HG02759 (cell line): ENCODE data around the gene TM4SF1.
A peak's percentile ranks its signal among the peaks of the same experiment; 100 is the strongest.
"Not testable (repeated sequence)": the region's sequence is repeated elsewhere in the genome, so short reads cannot be mapped to it uniquely, and the experiment has no call there.

ENCODE experiments used
- ATAC-seq: cut with Tn5 transposase; IDR thresholded peaks from one replicate; pipeline ENCODE4 v1.9.1; 2021; ENCODE audit warnings: mild to moderate bottlenecking, moderate library complexity; ENCODE audit not compliant: unreplicated experiment

Gene TM4SF1

DNA sequence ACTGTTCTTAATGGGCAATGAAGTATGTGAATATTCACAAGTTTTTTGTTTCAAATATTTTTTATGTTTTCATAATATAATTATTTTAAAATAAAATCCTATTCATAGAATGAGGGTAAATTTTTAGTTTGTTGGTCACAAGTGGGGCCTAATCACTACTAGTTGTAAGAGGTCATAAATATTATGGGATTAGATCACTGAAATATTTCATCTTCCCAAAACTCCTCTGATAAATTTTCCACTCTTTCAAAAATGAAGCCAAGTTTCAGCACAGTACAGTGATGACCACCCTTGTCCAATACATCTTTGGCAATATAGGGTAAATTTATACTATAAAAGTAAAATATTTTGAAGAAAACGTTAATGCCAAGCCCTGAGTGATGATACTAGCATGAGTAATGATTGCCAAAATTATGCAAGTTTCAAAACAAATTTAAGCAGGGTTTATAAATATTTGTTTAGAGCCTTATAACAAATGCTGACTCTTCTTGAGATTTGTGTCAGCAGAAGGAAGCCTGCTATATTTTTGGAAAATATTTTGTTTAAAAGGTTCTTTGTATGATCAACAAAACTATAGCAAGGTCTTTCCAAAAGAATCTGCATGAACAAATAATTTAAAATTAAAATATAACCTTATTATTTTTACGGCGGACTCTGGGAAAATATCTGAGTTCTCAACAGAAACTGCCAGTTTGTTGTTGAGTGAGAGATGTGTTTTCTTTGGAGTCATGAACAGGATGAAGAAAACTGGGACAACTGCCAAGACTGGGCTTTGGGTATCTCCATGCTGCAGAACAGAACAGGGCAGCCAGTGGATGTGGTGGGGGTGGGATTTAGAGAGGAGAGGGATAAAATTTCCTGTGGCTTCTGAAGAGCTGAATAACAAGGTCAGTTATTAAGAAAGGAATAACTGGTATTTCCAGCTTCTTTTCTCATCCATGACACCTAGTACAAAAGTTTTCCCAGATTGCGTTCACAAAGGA, 17.9 kb upstream of the TM4SF1 start:
- ATAC-seq: no peak

- ATAC-seq: peak; percentile 80
These were observed 16.1 kb upstream of the TM4SF1 start for GRCh38 chr3:149393345-149394160.

DNA sequence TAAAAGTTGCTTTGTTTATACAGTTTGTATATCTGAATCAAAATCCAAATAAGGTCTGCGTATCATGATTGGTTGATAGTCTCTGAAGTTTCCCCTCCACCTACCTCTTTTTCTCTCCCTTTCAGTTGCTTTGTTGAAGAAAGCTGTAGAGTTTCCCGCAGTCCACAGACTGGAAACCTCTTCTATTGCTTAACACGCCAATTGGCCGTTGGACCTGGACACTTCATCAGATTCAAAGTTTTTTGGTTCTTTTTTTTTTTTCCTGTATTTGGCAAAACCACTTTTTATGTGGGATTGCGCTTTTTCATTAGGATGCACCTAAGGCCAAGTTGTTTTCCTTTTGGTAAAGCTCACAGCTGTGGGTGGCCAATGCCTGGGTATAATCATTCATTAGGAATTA, 14.5 kb upstream of the TM4SF1 start:
- no peak for ATAC-seq

- no peak for ATAC-seq
These were observed 13.3 kb upstream of the TM4SF1 start for GRCh38 chr3:149390772-149391212.

DNA sequence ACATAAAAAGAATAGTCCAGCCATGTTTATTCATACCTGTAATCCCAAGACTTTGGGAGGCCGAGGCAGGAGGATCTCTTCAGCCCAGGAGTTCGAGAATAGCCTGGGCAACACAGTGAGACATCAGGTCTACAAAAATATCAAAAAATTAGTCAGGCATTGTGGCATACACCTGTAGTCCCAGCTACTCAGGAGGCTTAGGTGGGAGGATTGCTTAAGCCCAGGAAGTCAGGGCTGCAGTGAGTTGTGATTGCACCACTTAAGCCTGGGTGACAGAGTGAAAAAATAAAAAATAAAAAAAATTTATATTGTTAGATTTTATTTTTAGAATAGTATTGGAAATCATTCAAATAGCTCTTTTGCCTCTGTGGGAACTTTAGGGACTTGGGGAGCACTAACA, 12.8 kb upstream of the TM4SF1 start:
- ATAC-seq: no peak

GRCh38 chr3:149388531-149389417, 11.3 kb upstream of the TM4SF1 start:
- no peak for ATAC-seq

- ATAC-seq: no peak
These were observed 10.6 kb upstream of the TM4SF1 start for GRCh38 chr3:149388001-149388440.

DNA sequence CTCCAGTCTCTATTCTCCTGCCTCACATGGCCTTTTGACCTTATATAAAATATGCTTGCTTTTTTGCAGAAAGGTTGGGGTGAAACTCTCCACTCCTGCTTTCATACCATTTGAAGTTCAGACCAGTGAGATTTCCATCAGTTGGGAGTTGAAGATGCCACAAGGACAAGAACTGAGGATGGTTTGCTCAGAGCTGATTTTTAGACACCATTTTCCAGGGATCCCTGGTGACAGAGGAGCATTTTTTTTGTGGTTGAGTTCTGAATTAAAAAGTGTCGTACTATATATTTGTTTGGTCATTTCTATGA, 8.8 kb upstream of the TM4SF1 start:
- ATAC-seq: no peak

GRCh38 chr3:149385617-149386298, 8.3 kb upstream of the TM4SF1 start:
- no peak for ATAC-seq

- ATAC-seq: no peak
These were observed 7.5 kb upstream of the TM4SF1 start for GRCh38 chr3:149384911-149385321.

GRCh38 chr3:149384167-149384566, 6.7 kb upstream of the TM4SF1 start:
- ATAC-seq: no peak

GRCh38 chr3:149383703-149384102, 6.3 kb upstream of the TM4SF1 start:
- no peak for ATAC-seq

- ATAC-seq: no peak
These were observed 5.1 kb upstream of the TM4SF1 start for GRCh38 chr3:149382518-149382917.

DNA sequence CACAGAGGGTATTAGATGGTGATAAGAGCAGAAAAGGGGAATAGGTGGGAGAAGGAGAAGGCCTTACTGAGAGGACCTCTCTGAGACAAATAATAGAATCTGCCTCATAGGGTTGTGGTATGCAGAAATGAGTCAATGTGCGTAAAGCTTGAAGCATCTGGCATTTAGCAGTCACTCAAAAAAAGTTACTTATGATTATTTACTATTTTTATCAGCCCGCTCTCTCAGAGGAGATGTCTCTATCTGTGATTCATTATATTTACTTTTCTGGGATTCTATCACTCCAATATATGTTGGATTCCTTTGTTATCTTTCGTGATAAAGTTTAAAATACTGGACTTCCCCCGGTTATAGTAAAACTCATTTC, 4.6 kb upstream of the TM4SF1 start:
- ATAC-seq: no peak

- ATAC-seq: no peak
These were observed 4.0 kb upstream of the TM4SF1 start for GRCh38 chr3:149381173-149382100.

DNA sequence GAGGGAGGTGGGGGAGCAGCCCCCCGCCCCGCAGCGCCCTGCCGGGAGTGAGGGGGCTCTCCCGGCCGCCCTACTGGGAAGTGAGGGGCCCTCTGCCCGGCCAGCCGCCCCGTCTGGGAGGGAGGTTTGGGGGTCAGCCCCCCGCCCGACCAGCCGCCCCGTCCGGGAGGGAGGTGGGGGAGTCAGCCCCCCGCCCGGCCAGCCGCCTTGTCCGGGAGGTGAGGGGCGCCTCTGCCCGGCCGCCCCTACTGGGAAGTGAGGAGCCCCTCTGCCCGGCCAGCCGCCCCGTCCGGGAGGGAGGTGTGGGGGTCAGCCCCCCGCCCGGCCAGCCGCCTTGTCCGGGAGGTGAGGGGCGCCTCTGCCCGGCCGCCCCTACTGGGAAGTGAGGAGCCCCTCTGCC, 2.8 kb upstream of the TM4SF1 start:
- ATAC-seq: not testable (repeated sequence)

GRCh38 chr3:149378478-149379309, 1.2 kb upstream of the TM4SF1 start:
- no peak for ATAC-seq

DNA sequence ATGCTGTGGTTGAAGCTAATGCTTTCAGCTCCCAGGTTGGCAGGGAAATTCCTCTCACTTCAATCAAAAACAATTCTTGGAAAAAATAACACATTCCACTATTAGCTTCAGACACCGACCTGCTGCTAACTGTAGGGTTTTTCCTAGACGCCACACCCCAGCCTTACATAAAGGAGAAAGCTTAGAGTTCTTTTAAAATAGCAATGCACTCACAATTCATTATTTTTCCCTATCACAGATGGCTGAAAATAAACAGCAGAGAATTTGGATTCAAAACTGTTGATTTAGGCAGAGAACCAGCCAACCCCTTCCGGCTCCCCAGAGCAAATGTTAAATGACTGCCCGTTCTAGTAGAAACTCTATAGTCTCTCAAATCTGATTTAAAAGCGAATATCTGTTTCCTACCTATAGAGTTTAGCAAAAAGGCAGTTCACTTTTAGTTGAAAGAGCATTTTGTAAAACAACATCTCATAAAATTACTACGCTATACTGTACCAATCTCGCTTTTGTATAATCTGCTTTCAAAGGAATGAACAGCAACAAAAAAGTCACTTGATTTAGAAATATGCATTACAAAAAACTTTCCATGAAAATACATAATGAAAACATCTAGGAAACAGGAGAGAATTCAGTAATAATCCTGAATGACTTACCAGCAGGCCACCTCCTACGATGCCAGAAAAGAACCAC, 586 bp downstream of the TM4SF1 start:
- ATAC-seq: no peak
